Esophagus muscularis mucosa (tissue), 4 donors: ENCODE measurements around the gene PACRG.

Experiments
- CTCF ChIP-seq, 3 experiments: fragments of 200-600 bp in 2 of 3; fragments of 450-650 bp in 1 of 3; sonication (generic) in 2 of 3; IDR thresholded peaks; one replicate each; pipeline ENCODE4 v1.5.1; 2017 to 2019; ENCODE audit warnings: antibody characterized with exemption in 3 of 3, mild to moderate bottlenecking in 2 of 3, moderate library complexity in 1 of 3
- EP300 ChIP-seq: sonication (generic); formaldehyde crosslinking; IDR thresholded peaks from one replicate; pipeline ENCODE4 v1.6.1; 2017; ENCODE audit warnings: antibody characterized with exemption
- POLR2A ChIP-seq: fragments of 450-650 bp; IDR thresholded peaks from one replicate; pipeline ENCODE4 v1.6.1; 2017; ENCODE audit warnings: antibody characterized with exemption, moderate library complexity, mild to moderate bottlenecking, low read depth
- POLR2AphosphoS5 ChIP-seq, 2 donors: sonication (generic); formaldehyde crosslinking; IDR thresholded peaks; one replicate each; pipeline ENCODE4 v1.6.1; 2017; ENCODE audit warnings: antibody characterized with exemption in 2 of 2

GRCh38 chr6:162973151-162973872 is 245.5 kb downstream of the PACRG start:
- TF ChIP-seq CTCF (IDR thresholded peaks at IDR 0.05) (no peak), EP300 (no peak), POLR2AphosphoS5 (IDR thresholded peaks at IDR 0.05) (no peak), POLR2A (no peak)
